ENCODE measurements around the gene RXFP1.

The RXFP1 gene

GRCh38 chr4:158541506-158541905 lies 19.8 kb downstream of the RXFP1 start:
- no peaks in the 10 kb centered on the region for H4K20me1 ChIP-seq (ENCODE audit: control insufficient read depth, insufficient read depth, low read depth, low read length)
- H3K4me1 ChIP-seq (ENCODE audit: control insufficient read depth, low read length): no peaks in the 10 kb centered on the region
- no peak overlapping the region for H3K4me3 ChIP-seq (ENCODE audit: low read length)
- no peaks in the 10 kb centered on the region for H3K79me2 ChIP-seq (ENCODE audit: control insufficient read depth, low read length)
- H3K9me3 ChIP-seq (ENCODE audit: control insufficient read depth, insufficient read depth, low read length): no peaks in the 10 kb centered on the region
- H3K27ac ChIP-seq (ENCODE audit: low read depth, low read length): no peak overlapping the region
- no peaks in the 10 kb centered on the region for H3K27me3 ChIP-seq (ENCODE audit: control insufficient read depth, low read length)
- no peaks in the 10 kb centered on the region for H3F3A ChIP-seq (ENCODE audit: control insufficient read depth, insufficient read depth)
- no peaks in the 10 kb centered on the region for H3K9me2 ChIP-seq (replicated peaks; ENCODE audit: control insufficient read depth, low read length)
- TF ChIP-seq CTCF (IDR thresholded peaks at IDR 0.05; ENCODE audit: low read depth, low read length, poor library complexity, severe bottlenecking) (no peak), EZH2phosphoT487 (IDR thresholded peaks at IDR 0.05; ENCODE audit: borderline replicate concordance, low read length) (no peak)
- no peak overlapping the region for H3K4me2 ChIP-seq (ENCODE audit: low read length)
- no peaks in the 10 kb centered on the region for H3K36me3 ChIP-seq (ENCODE audit: control insufficient read depth, low read length)

GRCh38 chr4:158543191-158543590 lies 21.5 kb downstream of the RXFP1 start:
- H3K4me2 ChIP-seq (ENCODE audit: low read length): no peak overlapping the region
- H3K4me1 ChIP-seq (ENCODE audit: control insufficient read depth, low read length): no peaks in the 10 kb centered on the region
- TF ChIP-seq EZH2phosphoT487 (IDR thresholded peaks at IDR 0.05; ENCODE audit: borderline replicate concordance, low read length) (no peak), CTCF (IDR thresholded peaks at IDR 0.05; ENCODE audit: low read depth, low read length, poor library complexity, severe bottlenecking) (no peak)
- no peak overlapping the region for H3K27ac ChIP-seq (ENCODE audit: low read depth, low read length)
- H3K9me2 ChIP-seq (replicated peaks; ENCODE audit: control insufficient read depth, low read length): no peaks in the 10 kb centered on the region
- H3K27me3 ChIP-seq (ENCODE audit: control insufficient read depth, low read length): no peaks in the 10 kb centered on the region
- no peaks in the 10 kb centered on the region for H3K36me3 ChIP-seq (ENCODE audit: control insufficient read depth, low read length)
- H3K9me3 ChIP-seq (ENCODE audit: control insufficient read depth, insufficient read depth, low read length): no peaks in the 10 kb centered on the region
- no peaks in the 10 kb centered on the region for H4K20me1 ChIP-seq (ENCODE audit: control insufficient read depth, insufficient read depth, low read depth, low read length)
- H3F3A ChIP-seq (ENCODE audit: control insufficient read depth, insufficient read depth): no peaks in the 10 kb centered on the region
- H3K4me3 ChIP-seq (ENCODE audit: low read length): no peak overlapping the region
- no peaks in the 10 kb centered on the region for H3K79me2 ChIP-seq (ENCODE audit: control insufficient read depth, low read length)

- H3K79me2 ChIP-seq (ENCODE audit: control insufficient read depth, low read length): no peaks in the 10 kb centered on the region
- H3K9me3 ChIP-seq (ENCODE audit: control insufficient read depth, insufficient read depth, low read length): no peaks in the 10 kb centered on the region
- no peaks in the 10 kb centered on the region for H3K9me2 ChIP-seq (replicated peaks; ENCODE audit: control insufficient read depth, low read length)
- no peaks in the 10 kb centered on the region for H3F3A ChIP-seq (ENCODE audit: control insufficient read depth, insufficient read depth)
- no peak for TF ChIP-seq CTCF (IDR thresholded peaks at IDR 0.05; ENCODE audit: low read depth, low read length, poor library complexity, severe bottlenecking)
- no peak for TF ChIP-seq EZH2phosphoT487 (IDR thresholded peaks at IDR 0.05; ENCODE audit: borderline replicate concordance, low read length)
- H3K4me2 ChIP-seq (ENCODE audit: low read length): no peak overlapping the region
- no peaks in the 10 kb centered on the region for H3K4me1 ChIP-seq (ENCODE audit: control insufficient read depth, low read length)
- H3K36me3 ChIP-seq (ENCODE audit: control insufficient read depth, low read length): no peaks in the 10 kb centered on the region
- H4K20me1 ChIP-seq (ENCODE audit: control insufficient read depth, insufficient read depth, low read depth, low read length): no peaks in the 10 kb centered on the region
- H3K4me3 ChIP-seq (ENCODE audit: low read length): no peak overlapping the region
- no peak overlapping the region for H3K27ac ChIP-seq (ENCODE audit: low read depth, low read length)
- H3K27me3 ChIP-seq (ENCODE audit: control insufficient read depth, low read length): no peaks in the 10 kb centered on the region
These were observed 22.5 kb downstream of the RXFP1 start for GRCh38 chr4:158544141-158544540.

DNA sequence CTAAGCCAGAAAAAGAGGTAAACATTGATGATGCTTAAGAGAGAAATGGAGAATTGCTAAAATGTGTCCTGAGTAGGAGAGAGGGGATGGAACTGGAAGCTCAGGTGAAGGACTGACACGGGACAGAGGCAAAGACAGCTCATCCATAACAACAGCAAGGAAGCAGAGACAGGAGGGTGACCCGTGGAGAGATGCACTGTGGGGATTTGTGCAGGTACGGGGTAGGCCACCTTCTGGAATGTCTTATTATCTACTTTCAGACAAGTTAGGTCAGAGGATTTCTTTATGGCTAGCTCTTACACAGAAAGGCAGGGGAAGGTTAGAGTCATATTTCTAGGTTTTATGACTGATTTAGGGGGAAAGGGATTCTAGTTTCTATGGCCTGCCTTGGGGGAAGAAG lies 31.7 kb downstream of the RXFP1 start:
- no peaks in the 10 kb centered on the region for H3K4me1 ChIP-seq (ENCODE audit: control insufficient read depth, low read length)
- no peak overlapping the region for H3K4me3 ChIP-seq (ENCODE audit: low read length)
- no peaks in the 10 kb centered on the region for H3K9me3 ChIP-seq (ENCODE audit: control insufficient read depth, insufficient read depth, low read length)
- H3K27me3 ChIP-seq (ENCODE audit: control insufficient read depth, low read length): no peaks in the 10 kb centered on the region
- H3F3A ChIP-seq (ENCODE audit: control insufficient read depth, insufficient read depth): no peaks in the 10 kb centered on the region
- no peaks in the 10 kb centered on the region for H3K79me2 ChIP-seq (ENCODE audit: control insufficient read depth, low read length)
- H3K9me2 ChIP-seq (replicated peaks; ENCODE audit: control insufficient read depth, low read length): no peaks in the 10 kb centered on the region
- TF ChIP-seq EZH2phosphoT487 (IDR thresholded peaks at IDR 0.05; ENCODE audit: borderline replicate concordance, low read length): no peak
- TF ChIP-seq CTCF (IDR thresholded peaks at IDR 0.05; ENCODE audit: low read depth, low read length, poor library complexity, severe bottlenecking): no peak
- H3K4me2 ChIP-seq (ENCODE audit: low read length): no peak overlapping the region
- H4K20me1 ChIP-seq (ENCODE audit: control insufficient read depth, insufficient read depth, low read depth, low read length): no peaks in the 10 kb centered on the region
- no peak overlapping the region for H3K27ac ChIP-seq (ENCODE audit: low read depth, low read length)
- no peaks in the 10 kb centered on the region for H3K36me3 ChIP-seq (ENCODE audit: control insufficient read depth, low read length)

All from DOHH2 (cell line).